KMS-11 (cell line): ENCODE results near the gene AQR.

Source experiments
- H2AFZ ChIP-seq: fragments of 200-600 bp; sonication (generic); 2 replicates; pipeline ENCODE4 v1.6.1; 2016; ENCODE audit warnings: antibody characterized with exemption, mixed run types, low read depth
- H3K27ac ChIP-seq: fragments of 200-600 bp; sonication (generic); 2 replicates; pipeline ENCODE4 v1.6.1; 2016; ENCODE audit warnings: mild to moderate bottlenecking, mixed run types
- H3K27me3 ChIP-seq: fragments of 200-600 bp; sonication (generic); 2 replicates; pipeline ENCODE4 v1.6.1; 2017; ENCODE audit warnings: mild to moderate bottlenecking, low read depth, mixed run types, moderate library complexity; ENCODE audit not compliant: insufficient read depth
- H3K36me3 ChIP-seq: fragments of 200-600 bp; sonication (generic); 2 replicates; pipeline ENCODE4 v1.6.1; 2017; ENCODE audit warnings: mild to moderate bottlenecking, mixed run types; ENCODE audit not compliant: insufficient read depth
- H3K4me1 ChIP-seq: fragments of 200-600 bp; sonication (generic); 2 replicates; pipeline ENCODE4 v1.6.1; 2016; ENCODE audit warnings: mild to moderate bottlenecking, low read depth, mixed run types; ENCODE audit not compliant: poor library complexity, severe bottlenecking
- H3K4me2 ChIP-seq: fragments of 200-600 bp; sonication (generic); 2 replicates; pipeline ENCODE4 v1.7.0; 2016; ENCODE audit warnings: mild to moderate bottlenecking, mixed run types
- H3K4me3 ChIP-seq: fragments of 200-600 bp; sonication (generic); IDR thresholded peaks from 2 replicates; pipeline ENCODE4 v1.6.1; 2017; ENCODE audit warnings: low read depth, low read length, mixed read lengths; ENCODE audit not compliant: insufficient read depth
- H3K79me2 ChIP-seq: fragments of 200-600 bp; sonication (generic); 2 replicates; pipeline ENCODE4 v1.6.1; 2016; ENCODE audit warnings: low read depth, mixed run types; ENCODE audit not compliant: insufficient read depth
- H3K9ac ChIP-seq: fragments of 200-600 bp; sonication (generic); 2 replicates; pipeline ENCODE4 v1.6.1; 2016; ENCODE audit warnings: mild to moderate bottlenecking, mixed run types
- H4K20me1 ChIP-seq: fragments of 200-600 bp; sonication (generic); 2 replicates; pipeline ENCODE4 v1.6.1; 2016; ENCODE audit warnings: mild to moderate bottlenecking, mixed run types; ENCODE audit not compliant: insufficient read depth
- CTCF ChIP-seq: fragments of 200-600 bp; sonication (generic); conservative IDR thresholded peaks from 2 replicates; pipeline ENCODE4 v1.6.1; 2017; ENCODE audit warnings: low read depth, mild to moderate bottlenecking, antibody characterized with exemption, low read length, moderate library complexity, mixed read lengths

The AQR gene

GRCh38 chr15:34904527-34904926 lies 65.0 kb downstream of the AQR start:
- no peak for TF ChIP-seq CTCF
- no peaks in the 10 kb centered on the region for H3K79me2 ChIP-seq
- no peak overlapping the region for H3K9ac ChIP-seq
- H4K20me1 ChIP-seq, result no peaks in the 10 kb centered on the region
- H3K4me3 ChIP-seq, result no peak overlapping the region
- no peaks in the 10 kb centered on the region for H3K36me3 ChIP-seq
- no peak overlapping the region for H2AFZ ChIP-seq
- no peaks in the 10 kb centered on the region for H3K4me1 ChIP-seq
- H3K27ac ChIP-seq, result no peak overlapping the region
- no peaks in the 10 kb centered on the region for H3K27me3 ChIP-seq
- no peak overlapping the region for H3K4me2 ChIP-seq

DNA sequence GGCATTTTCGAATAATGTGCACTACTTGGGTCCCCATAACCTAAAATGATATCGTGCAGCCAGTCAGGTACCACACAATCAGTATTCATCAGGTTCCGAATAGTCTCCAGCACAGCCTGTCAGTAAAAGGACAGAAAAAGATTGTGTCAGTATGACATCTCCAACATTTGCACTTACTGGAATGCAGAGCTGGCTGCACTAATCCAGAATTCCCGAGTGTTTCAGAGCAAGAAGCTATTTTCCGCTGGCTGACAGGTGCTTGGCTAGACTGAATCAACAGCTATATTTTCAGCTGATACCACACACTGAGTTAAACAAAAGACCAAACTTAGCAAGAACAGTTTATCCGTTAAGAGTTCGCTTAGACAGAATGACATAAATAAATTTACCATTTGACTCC lies 68.8 kb downstream of the AQR start:
- Histone ChIP-seq H3K36me3 (no peaks in the 10 kb centered on the region), H2AFZ (no peak overlapping the region), H4K20me1 (no peaks in the 10 kb centered on the region), H3K27me3 (no peaks in the 10 kb centered on the region), H3K4me1 (no peaks in the 10 kb centered on the region), H3K4me3 (no peak overlapping the region), H3K4me2 (no peak overlapping the region), H3K27ac (no peak overlapping the region), H3K9ac (no peak overlapping the region), H3K79me2 (no peaks in the 10 kb centered on the region)
- TF ChIP-seq CTCF, result no peak

DNA sequence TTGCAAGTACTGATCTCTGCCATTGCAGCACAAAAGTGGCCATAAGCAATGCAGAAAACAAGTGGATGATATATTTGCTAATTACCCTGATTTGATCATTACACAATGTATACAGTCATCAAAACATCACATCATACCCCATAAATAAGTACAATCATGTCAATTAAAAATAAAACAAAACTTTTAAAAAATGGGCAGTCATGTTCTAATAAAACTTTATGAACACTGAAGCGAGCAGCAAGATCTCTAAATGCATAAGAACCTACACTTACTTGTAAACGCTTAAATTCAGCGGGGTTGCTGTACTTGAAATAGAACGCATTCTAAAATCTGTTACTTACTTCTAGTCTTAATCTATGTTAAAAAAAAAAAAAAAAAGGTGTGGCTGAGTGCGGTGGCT lies 73.4 kb downstream of the AQR start:
- Histone ChIP-seq H3K27me3 (no peaks in the 10 kb centered on the region), H3K27ac (no peak overlapping the region), H3K4me2 (no peak overlapping the region), H3K4me3 (no peak overlapping the region), H3K4me1 (no peaks in the 10 kb centered on the region), H3K79me2 (no peaks in the 10 kb centered on the region), H3K36me3 (0 out of 2 replicates have a peak, but pooled peaks cover 3% of the 10 kb centered on the region), H2AFZ (no peak overlapping the region), H4K20me1 (no peaks in the 10 kb centered on the region), H3K9ac (no peak overlapping the region)
- no peak for TF ChIP-seq CTCF

- Histone ChIP-seq H2AFZ (no peak overlapping the region), H4K20me1 (no peaks in the 10 kb centered on the region), H3K9ac (no peak overlapping the region), H3K79me2 (no peaks in the 10 kb centered on the region), H3K4me1 (no peaks in the 10 kb centered on the region), H3K36me3 (0 out of 2 replicates have a peak, but pooled peaks cover 3% of the 10 kb centered on the region), H3K27me3 (no peaks in the 10 kb centered on the region), H3K4me2 (no peak overlapping the region), H3K4me3 (no peak overlapping the region), H3K27ac (no peak overlapping the region)
- TF ChIP-seq CTCF, result no peak
These were observed 75.6 kb downstream of the AQR start for GRCh38 chr15:34893967-34894366.
